PFSK-1 (cell line): ENCODE data around the gene BCAS3.

Experiments
- FOXP2 ChIP-seq: optimal IDR thresholded peaks from 2 replicates; pipeline ENCODE3; 2011; ENCODE audit warnings: borderline replicate concordance, control low read depth, inconsistent platforms; ENCODE audit not compliant: insufficient read depth; ENCODE audit errors: extremely low read length, extremely low read depth
- POLR2AphosphoS5 ChIP-seq: IDR thresholded peaks from 2 replicates; pipeline ENCODE4 v1.6.1; 2012; ENCODE audit warnings: low read depth, mild to moderate bottlenecking, control low read depth, low read length, moderate library complexity
- REST ChIP-seq, 2 experiments: IDR thresholded peaks; 2 replicates each; pipeline versions ENCODE4 v1.6.1 to v1.8.0; 2011 to 2012; ENCODE audit warnings: low read depth in 2 of 2, low read length in 2 of 2, control low read depth in 1 of 2, inconsistent platforms in 1 of 2, mild to moderate bottlenecking in 1 of 2, moderate library complexity in 1 of 2; ENCODE audit not compliant: insufficient read depth in 1 of 2
- SIN3A ChIP-seq: IDR thresholded peaks from 2 replicates; pipeline ENCODE4 v1.6.1; 2012; ENCODE audit warnings: mild to moderate bottlenecking, low read length, moderate library complexity, borderline replicate concordance; ENCODE audit not compliant: insufficient read depth
- TAF1 ChIP-seq: IDR thresholded peaks from 2 replicates; pipeline ENCODE4 v1.6.1; 2012; ENCODE audit warnings: low read length, control low read depth, borderline replicate concordance; ENCODE audit not compliant: insufficient read depth

GRCh38 chr17:61442136-61442775, 764.6 kb downstream of the BCAS3 start:
- TF ChIP-seq REST (IDR thresholded peaks at IDR 0.05; ENCODE audit: insufficient read depth in 1 of 2, low read depth in 2 of 2, low read length in 2 of 2) (no peak), POLR2AphosphoS5 (no peak), TAF1 (no peak), FOXP2 (no peak), SIN3A (no peak)
